HG03575 (cell line): Measurements from ENCODE around the gene CD6.

Experiments
- ATAC-seq: cut with Tn5 transposase; IDR thresholded peaks from one replicate; pipeline ENCODE4 v1.9.1; 2021; ENCODE audit not compliant: unreplicated experiment, insufficient number of reproducible peaks, low FRiP score; ENCODE audit errors: extremely low read depth

CD6 gene

DNA sequence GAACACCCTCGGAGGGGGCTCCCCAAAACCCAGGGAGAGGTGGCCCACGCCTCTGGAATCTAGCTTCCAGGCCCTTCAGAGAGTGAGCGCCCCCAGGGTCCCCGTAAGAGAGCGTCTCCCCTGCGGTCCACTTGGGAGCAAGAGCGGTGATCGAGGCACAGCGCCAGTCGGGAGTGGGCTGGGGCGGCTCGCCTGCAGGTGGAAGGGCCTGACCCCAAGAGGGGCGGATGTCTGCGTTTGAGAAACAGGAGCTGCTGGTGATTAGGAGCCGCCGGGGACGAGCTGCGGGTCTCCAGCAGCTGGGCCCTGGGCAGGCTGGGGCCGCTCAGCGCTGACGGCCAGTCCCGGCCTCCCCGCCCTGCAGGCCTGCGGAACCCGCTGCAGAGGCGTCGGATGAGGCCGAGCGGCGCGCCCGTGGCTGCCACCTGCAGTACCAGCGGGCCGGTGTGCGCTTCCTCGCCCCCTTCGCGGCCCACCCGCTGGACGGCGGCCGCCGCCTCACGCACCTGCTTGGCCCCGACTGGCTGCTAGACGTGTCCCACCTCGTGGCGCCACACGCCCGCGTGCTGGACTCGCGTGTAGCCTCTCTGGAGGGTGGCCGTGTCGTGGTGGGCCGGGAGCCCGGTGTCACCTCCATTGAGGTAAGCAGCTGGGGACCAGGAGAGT is 37.2 kb upstream of the CD6 start:
- no peak for ATAC-seq

DNA sequence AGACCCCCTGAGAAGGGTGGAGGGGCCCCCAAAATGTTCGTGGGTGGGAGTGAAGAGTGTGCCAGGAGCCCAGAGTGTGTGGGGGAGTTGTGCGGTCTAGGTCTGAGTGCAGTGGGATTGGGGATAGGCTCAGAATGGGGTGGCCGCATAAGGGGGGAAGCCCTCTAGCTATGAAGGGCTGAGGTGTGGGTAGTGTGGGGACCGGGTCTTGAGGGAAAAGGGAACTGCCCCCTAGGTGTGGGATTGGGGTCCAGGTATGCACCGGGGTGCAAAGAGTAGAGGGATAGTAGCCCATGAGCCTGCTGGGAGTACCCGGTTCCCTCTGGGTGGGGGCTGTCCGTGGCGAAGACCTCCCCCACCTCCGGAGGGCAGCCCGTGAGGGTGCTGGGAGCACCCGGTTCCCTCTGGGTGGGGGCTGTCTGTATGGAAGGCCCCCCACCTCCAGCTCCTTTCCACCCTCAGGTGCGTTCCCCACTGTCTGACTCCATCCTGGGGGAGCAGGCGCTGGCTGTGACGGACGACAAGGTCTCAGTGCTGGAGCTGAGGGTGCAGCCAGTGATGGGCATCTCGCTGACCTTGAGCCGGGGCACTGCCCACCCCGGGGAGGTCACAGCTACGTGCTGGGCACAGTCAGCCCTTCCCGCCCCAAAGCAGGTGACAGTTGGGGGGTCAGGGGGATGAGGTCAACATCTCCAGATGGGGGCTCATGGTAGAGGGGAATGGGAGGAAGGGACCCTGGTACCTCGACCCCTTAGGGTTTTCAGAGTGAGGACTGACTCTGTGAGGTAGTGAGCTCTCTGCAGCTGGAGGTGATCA is 36.5 kb upstream of the CD6 start:
- ATAC-seq = no peak

GRCh38 chr11:60935676-60936442 is 35.6 kb upstream of the CD6 start:
- no peak for ATAC-seq

DNA sequence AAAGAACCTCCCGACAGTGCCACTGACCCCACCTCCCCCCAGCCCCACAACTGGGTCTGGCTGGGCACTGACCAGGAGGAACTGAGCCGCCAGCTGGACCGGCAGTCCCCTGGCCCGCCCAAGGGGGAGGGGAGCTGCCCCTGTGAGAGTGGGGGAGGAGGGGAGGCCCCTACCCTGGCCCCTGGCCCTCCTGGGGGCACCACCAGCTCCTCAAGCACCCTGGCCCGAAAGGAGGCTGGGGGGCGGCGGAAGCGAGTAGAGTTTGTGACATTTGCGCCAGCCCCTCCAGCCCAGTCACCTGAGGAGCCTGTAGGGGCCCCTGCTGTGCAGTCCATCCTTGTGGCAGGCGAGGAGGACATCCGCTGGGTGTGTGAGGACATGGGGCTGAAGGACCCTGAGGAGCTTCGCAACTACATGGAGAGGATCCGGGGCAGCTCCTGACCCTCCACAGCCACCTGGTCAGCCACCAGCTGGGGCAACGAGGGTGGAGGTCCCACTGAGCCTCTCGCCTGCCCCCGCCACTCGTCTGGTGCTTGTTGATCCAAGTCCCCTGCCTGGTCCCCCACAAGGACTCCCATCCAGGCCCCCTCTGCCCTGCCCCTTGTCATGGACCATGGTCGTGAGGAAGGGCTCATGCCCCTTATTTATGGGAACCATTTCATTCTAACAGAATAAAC is 34.9 kb upstream of the CD6 start:
- no peak for ATAC-seq

DNA sequence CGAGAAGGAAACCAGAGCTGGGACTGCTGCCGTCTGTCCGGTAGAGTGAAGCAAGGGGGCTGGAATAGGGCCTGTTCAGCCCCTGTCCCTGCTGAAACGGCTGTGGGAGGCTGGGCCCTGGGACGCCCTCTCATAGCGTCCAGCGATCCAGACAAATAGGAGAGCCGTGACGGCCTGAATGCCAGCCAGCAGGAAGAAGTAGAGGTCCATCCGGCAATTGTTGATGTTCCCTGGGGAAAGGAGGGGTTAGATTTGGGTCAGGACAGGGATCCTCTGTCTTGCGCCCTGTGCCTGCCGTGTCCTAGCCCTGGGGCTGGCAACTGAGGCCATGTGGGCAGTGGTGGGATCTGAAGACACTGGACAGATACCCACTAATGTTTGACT is 34.3 kb upstream of the CD6 start:
- ATAC-seq = no peak

DNA sequence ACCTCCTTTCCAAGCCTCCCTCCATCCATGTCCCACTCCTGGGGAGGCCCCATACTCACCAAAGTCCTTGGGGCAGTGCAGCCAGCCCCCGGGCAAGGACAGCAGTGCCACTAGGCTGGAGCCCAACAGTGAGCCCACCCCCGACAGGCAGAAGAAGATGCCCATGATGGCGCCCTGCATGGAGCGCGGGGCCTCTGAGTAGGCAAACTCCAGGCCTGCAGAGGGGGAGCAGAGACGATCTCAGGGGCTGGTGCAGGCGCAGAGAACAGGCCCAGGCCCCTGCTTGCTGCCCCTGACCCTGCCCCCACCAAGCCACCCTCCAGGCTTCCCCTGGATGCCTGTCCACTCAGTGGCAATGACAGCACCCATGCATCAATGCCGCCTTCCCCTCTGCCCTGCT is 33.7 kb upstream of the CD6 start:
- ATAC-seq = no peak

DNA sequence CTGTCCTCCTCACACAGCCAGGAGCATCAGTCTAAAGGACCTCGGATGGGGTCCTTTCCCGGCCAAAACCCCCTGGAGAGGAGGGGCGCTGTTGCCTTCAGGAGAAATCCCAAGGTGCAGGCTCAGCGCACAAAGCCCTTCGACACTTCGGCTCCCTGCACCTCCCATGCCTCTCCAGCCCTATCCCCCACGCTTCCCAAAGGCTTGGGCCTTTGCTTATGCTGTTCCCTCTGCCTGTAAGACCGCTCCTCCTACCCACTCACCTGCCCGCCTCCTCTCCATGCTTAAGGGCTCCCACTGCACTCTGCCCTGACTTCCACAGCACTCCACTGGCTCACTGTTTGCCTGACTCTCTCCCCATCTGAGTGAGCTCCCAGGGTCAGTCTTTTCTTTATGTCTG is 33.0 kb upstream of the CD6 start:
- ATAC-seq = no peak

DNA sequence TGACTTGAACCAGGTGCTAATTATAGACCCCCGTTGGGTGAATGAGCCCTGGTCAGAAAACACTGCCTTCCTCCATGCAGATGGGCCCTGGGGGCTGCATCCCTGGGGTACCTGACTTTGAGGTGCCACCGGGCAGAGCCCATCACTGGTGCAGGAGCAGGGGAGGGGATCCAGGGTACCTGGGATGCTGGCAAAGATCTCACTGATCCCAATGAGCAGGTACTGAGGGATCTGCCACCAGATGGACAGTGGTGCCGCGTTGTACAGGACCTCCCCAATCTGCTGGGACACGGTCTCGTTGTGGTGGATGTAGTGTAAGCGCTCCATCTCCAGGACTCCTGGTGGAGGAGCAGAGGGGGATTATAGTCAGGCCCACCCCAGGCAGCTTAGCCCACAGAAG is 32.2 kb upstream of the CD6 start:
- ATAC-seq = no peak

DNA sequence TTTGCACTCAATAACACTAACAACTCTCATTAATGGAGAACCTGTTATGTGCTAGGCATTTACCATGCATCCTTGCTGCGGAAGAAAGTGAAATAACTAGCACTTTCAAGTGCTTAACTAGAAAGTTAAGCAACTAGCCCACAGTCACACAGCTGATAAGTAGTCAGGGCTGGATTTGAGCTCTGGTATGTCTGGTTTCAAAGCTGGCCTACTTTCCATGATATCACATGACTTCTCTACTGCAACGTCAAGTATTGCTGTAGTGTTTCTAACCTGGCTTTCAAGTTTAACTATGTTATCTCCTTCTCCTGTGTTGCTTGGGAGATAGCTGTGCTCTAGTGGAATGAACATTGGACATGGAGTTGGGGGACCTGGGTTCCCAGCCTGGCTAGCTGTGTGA is 31.6 kb upstream of the CD6 start:
- ATAC-seq = no peak

- no peak for ATAC-seq
Measured at GRCh38 chr11:60941371-60942119, 29.9 kb upstream of the CD6 start.

GRCh38 chr11:60942219-60942618 is 29.3 kb upstream of the CD6 start:
- no peak for ATAC-seq

- no peak for ATAC-seq
Measured at GRCh38 chr11:60942970-60943565, 28.4 kb upstream of the CD6 start.

DNA sequence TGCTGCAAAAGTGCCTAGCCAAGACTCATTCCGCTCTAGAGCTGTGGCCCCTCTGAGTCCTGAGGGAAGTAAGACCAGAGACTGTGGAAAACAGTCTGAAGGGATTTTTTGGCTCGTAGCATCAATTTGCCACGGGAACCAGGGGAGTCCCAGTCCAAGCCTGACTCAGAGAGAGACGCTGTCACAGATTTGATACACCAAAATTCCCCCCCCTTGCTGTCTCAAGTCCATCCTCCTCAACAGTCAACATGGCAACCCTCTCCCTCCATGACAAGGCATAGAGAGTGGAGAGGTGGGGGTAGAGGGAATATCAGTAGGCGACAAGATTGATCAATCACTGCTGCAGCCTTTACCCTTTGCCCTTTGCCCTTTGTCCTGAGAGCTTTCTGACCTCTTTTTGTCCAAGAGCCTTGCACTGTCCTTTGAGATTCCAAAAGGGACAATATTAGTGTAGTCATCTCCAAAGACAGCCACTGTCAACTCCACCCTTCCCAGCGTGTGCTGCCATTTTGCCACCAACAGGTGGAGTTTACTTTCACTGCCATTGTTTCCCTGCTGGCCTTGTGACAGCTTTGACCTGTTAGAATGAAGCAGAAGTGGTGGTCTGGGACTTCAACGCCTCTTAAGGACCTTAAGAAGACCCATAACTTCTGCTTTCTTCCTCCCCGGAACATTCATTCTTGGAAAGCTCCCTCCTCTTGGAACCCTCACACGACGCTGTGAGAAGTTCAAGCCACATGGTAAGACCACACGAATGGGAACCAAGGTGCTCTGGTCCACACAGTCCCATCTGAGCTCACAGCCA is 26.8 kb upstream of the CD6 start:
- no peak for ATAC-seq

DNA sequence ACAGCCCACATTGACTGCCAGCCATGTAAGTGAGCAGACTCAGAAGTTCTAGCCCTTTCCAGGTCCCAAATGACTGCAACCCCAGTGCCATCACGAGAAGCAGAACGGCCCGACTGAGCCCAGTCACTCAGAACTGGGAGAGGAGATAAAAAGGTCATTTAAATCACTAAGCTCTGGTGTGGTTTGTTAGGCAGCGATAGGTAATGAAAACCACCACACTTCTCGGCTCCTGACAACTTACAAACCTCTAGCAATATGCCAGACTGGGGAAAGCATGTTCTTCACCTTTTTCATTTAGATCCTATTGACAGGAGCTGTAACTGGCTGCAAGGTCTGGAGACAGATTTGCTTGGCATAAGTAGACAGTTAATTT is 26.2 kb upstream of the CD6 start:
- no peak for ATAC-seq

DNA sequence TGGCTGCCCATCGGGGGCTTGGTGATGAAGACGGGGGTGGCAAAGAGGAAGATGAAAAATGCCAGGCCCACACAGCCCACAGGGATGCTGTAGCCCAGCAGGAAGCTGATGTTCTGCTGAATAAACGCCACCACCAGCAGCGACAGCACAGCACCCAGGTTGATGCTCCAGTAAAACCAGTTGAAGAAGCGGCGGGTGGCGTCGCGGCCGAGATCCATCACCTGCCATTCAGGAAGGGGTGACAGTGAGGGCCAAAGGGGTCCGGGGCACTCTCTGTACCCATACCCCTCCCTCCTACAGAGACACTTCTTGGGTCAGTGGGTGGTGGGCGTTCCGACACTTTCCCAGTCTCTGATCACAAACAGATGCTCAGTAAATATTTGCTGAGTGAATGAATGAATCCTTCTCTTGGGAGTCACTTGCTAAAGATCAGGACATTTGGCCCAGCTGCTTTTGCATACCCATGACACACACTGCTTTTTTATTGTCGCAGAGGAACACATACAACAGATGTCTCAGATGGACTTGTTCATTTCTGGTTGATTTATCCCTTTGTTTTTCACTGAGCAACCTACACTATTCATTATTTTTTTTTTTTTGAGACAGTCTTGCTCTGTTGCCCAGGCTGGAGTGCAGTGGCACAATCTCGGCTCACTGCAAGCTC is 24.7 kb upstream of the CD6 start:
- ATAC-seq = no peak

- ATAC-seq = no peak
Measured at GRCh38 chr11:60947700-60948099, 23.8 kb upstream of the CD6 start.

DNA sequence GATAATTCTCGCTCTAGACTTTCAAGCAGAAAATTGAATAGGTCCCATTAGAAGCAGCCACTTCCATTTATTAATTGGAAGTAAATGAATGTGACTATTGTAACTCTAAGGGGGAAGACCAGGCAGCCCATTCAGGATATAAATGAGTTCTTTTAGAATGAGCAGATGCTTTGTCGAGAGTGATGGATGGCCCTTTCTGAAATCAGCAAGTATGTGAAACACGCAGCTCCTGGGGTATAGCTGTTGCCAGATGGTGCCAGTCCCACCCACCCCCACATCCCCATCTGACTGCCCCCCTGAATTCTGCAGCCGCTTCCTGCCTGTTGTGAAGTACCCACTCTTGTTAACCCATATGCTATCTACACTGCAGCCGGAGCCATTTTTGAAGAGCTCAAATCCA is 23.2 kb upstream of the CD6 start:
- no peak for ATAC-seq
